Measurements from ENCODE around the gene SART3.
A peak's percentile ranks its signal among the peaks of the same experiment; 100 is the strongest.
"Not testable (repeated sequence)": the region's sequence is repeated elsewhere in the genome, so short reads cannot be mapped to it uniquely, and the experiment has no call there.

Gene SART3

DNA sequence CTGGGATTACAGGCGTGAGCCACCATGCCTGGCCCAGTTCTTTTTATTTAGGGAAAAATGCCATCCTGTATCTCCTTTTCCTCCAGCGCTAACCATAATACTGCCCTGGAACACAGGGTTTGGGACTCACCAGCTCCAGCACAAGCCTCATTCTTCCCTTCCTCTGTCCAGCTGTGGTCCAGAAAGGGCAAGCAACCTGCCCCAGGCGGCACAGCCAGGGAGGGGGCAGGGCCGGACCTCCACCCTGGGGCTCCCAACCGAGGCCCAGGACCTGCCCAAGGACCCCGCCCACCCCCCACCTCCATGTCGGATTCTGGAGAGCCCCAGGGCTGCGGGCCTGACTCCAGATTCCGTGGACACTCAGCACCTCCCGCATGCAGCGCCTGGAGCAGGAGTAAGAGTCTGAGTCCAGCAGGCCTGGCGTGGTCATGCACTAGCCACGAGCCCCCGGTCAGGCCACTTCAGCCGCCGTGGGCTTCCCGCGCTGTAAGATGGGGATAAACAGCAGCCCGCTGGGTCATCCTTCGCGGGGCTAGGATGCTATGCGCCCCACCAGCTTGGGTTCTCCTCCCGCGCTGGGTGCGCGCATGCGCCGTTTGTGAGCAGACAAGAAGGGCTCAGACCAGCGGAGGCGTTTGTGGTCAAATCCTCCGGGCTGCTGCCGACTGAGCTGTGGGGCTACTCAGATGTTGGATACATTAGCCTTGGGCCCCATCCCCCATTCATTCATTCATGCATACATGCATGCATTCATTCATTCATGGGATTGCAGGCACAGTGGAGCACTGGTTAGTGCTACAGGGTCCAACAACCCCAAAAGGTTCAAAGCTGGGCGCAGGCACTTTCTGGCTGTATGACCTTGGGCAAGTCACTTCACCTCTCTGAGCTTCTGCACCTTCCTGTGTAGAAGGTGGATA lies 20.6 kb upstream of the SART3 start:
- no peak for DNase-seq

DNA sequence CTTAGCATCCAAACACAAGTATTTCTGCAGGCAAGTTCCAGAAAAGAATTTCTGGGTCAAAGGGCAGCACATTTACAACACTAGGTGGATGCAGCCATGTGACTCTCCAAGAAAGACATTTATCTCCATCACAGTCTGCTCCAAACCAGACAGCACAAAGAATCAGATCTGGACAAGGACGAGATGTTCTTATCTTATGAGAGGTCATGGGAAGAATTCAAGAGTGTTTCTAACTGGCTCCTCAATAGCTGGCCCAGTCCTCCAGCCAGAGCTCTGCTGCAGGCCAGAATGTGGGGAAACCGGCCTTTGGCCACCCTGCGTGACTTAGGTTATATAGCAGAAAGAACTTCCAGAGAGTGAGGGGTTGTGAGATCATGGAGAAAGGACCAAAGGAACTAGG lies 19.6 kb upstream of the SART3 start:
- no peak for DNase-seq

DNA sequence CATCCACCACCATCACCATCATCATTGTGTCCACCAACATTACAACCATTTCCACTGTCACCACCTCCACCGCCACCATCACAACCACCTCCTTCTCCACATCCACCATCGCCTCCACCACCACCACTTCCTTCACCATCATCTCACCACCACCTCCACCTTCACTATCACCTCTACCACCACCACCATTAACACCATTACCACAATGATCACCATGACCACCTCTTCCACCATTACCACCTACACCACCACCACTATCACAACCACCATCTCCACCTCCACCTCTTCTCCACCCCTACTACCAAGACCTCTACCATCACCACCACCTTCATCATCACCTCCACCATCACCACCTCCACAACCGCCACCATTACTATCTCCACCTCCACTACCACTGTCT lies 17.8 kb upstream of the SART3 start:
- DNase-seq, result no peak

DNA sequence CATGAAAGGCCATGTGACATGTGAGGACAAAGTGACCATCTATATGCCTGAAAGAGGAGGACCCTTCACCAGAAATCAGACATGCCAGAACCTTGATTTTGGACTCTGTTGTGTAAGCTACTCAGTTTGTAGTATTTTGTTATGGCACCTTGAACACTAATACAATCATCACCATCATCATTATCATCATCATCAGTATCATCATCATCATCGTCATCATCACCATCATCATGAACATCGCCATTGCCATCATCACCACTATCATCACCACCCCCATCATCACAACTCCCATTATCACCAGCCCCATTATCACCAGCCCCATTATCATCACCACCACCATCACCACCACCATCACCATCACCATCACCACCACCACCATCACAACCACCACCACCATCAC lies 17.3 kb upstream of the SART3 start:
- DNase-seq, result no peak

DNA sequence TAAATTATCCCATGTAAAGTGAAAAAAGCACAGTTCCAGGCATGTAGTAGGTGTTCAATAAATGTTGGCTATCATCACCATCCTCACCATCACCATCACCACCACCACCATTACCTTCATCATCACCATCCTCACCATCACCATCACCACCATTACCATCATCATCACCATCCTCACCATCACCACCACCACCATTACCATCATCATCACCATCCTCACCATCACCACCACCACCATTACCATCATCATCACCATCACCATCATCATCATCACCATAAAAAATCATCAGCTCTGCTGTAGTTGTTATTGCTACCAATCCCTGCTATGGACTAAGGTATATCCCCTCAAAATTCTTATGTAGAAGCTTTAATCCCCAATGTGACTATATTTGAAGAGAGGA lies 16.5 kb upstream of the SART3 start:
- no peak for DNase-seq

DNA sequence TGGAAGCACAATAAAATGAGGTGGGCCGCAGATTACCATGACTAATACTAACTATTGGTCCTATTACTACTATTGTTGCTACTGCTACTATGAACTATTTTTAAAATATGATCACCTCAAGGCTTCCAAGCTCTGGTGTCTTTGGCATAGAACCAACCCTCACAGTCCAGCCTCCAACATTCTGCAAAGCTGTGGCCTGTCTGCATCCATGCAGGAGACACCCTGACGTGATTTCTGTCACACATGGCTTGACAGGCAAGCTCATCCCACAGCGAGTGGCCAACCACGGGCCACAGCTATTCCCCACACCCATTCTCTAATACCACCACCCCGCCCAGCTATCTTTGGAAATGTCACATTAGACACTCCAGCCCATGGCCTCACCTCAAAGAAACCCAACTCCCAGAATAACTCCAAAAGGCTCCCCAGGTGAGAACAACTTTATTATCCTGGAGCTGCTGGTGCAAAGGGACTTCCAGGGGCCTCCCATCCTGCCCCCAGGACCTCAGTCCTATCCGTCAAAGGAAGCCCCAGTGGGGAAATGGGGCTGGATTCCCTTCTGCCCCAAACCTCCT lies 15.8 kb upstream of the SART3 start:
- DNase-seq, result no peak

DNA sequence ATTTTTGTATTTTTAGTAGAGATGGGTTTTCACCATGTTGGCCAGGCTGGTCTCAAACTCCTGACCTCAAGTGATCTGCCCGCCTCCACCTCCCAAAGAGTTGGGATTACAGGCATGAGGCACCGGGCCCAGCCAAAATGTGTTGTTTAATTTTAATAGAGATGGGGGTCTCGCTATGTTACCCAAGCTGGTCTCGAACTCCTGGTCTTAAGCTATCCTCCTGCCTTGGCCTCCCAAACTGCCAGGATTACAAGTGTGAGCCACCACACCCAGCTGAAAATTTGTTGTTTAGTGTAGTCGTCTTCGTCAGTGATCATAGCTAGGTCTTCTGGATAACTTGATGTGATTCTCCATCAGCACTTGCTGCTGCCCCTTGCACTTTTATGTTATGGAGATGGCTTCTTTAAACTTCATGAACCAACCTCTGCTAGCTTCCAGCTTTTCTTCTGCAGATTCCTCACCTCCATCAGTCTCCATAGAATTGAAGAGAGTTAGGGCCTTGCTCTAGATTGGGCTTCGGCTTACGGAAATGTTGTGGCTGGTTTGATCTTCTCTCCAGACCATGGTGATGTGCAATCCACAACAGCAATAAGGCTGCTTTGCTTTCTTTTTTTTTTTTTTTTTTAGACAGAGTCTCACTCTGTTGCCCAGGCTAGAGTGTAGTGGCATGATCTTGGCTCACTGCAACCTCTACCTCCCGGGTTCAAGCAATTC lies 14.4 kb upstream of the SART3 start:
- DNase-seq, result no peak

DNA sequence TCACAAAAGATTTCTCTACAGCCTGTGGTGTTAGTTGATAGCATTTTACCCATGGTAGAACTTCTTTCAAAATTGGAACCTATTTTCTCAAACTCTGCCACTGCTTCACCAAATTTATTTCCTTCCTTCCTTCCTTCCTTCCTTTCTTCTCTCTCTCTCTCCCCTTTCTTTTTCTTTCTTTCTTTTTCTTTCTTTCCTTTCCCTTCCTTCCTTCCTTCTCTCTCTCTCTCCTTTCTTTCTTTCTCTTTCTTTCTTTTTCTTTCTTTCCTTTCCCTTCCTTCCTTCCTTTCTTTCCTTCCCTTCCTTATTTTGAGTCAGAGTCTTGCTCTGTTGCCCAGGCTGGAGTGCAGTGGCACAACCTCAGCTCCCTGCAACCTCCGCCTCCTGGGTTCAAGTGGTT lies 13.3 kb upstream of the SART3 start:
- DNase-seq, result not testable (repeated sequence)

DNA sequence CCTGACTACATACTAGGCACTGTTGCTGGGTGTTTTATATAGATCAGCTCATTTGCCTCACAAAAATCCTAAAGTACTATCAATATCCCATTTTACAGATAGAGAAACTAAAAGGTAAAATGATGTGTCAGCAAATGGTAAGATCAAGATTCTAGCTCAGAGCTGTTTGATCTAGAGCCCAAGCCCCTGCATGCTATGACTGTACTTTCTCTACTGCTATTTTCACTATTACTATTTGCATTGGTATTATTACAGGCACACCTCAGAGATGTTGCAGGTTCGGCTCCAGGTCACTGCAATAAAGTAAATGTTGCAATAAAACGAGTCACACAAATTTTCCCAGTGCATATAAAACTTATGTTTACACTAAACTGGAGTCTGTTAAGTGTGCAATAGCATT lies 12.3 kb upstream of the SART3 start:
- no peak for DNase-seq

DNA sequence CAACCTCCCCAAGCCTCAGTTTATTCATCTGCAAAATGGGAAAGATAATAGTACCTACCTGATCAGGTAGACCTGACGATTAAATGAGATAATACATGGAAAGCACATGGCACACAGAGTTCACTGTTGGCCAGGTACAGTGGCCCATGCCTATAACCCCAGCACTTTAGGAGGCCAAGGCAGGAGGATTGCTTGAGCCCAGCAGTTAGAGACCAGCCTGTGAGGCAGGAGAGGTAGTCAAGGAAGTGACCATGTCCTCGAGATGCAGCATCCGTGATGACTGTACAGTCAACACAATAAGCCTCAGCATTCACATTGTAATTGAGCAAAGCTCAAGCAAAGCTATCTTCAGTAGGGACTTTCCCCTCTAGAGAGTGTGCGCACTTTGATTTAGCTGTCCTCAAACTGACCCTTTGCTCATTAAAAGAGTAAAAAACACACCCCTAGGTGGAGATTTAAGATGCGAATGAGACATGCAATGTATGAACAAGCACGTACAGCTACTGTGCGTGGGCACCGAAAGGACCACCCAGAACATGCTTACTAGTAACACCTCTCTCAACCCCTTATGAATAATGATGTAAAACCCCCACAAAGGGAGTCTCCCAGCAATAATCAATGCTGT lies 11.3 kb upstream of the SART3 start:
- no peak for DNase-seq

DNA sequence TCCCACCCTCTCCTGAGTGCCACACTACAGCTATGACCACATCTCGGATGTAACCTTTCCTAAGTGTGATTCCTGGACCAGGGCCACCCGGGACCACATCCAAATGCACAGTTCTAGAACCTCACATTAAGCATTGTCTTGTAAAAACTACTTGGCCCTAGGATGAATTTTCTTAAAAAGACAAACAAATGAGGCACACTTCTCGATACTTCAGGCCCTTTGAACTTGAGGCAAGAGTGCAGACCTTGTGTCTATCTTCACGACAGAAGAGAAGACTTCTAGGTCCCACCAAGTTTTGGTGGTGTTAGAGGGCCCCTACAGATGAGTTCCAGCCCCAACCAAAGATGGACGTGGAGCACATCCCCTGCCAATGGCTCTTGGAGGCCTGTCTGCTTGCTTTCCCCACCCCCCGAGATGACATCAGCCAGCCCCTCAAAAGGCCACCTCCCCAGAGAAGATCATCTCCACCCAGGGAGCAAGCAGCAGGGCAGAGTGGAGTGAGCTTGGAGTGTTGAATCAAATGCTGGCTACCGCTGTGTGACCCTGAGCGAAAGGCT lies 10.7 kb upstream of the SART3 start:
- DNase-seq, result no peak

DNA sequence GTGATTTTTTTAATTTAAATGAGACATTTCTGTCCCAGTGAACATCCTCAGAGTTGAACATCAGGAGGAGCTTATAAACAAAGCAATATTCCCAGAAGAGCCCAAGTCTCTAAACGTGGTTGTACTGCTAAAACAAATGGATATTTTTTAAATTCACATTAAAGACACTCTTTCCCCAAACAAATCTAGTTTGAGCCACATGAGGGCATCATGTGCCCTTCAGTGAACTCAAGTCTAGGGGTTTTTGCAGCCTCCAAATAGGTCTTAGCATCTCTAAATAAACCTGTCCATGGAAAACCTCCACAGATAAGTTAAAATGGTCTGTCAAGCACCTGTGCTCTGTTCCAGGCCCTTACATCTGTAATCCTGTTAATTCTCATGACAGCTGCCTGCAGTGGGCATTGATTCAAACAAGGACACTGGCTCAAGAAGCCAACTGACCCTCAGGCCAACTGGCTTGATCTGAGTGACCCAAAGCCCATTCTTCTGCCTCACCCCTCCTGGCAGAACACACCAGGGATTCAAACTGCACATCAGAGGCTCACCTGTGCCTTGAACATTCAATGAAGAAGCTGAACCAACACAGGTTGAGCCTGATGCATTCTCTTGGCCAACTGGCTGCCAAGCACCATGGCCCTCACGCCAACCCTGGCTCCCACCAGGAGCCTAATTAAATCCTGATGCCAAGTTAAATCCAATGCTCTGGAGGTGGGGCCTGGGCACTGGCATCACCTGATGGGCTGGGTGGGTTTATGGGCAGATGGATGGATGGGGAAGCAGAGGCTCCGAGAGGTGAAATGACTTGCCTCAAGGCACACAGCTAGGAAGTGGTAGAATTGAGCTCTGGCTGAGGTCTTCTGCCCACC lies 10.0 kb upstream of the SART3 start:
- DNase-seq, result no peak

DNA sequence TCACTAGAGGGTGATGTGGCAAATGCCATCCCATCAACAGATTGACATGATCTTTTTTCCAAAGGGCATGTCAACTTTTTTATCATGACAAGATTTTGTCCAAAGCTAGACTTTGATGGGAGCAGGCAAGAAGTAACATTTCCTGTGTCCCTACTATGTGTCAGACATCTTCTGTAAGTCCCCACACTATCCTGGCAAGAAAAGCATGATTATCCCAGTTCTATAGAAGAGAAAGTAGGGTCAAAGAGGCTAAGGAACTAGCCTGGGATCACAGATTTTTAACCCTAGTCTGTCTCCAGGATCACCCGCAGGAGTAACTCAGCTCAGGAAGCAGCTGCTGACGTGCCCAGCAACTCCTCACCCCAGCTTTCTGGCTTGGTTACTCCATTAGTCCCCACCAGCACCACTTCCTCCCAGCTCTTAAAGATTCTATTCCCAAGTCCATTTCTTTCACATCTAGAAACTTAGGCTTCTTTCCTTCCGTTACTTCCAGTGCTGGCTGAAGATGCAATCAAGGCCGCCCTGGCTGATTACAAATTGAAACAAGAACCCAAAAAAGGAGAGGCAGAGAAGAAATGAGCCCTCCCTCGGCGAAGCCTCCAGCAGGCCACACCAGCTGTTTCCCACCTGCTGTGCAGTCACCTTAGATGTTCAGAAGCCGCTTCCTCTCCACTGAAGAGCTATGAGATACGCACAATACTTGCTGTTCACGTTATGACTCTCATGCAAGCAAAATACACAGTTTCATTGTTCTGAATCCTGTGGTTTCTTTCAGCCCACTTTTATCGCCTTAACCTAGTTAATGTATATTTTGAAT lies 7.6 kb upstream of the SART3 start:
- DNase-seq, result no peak

DNA sequence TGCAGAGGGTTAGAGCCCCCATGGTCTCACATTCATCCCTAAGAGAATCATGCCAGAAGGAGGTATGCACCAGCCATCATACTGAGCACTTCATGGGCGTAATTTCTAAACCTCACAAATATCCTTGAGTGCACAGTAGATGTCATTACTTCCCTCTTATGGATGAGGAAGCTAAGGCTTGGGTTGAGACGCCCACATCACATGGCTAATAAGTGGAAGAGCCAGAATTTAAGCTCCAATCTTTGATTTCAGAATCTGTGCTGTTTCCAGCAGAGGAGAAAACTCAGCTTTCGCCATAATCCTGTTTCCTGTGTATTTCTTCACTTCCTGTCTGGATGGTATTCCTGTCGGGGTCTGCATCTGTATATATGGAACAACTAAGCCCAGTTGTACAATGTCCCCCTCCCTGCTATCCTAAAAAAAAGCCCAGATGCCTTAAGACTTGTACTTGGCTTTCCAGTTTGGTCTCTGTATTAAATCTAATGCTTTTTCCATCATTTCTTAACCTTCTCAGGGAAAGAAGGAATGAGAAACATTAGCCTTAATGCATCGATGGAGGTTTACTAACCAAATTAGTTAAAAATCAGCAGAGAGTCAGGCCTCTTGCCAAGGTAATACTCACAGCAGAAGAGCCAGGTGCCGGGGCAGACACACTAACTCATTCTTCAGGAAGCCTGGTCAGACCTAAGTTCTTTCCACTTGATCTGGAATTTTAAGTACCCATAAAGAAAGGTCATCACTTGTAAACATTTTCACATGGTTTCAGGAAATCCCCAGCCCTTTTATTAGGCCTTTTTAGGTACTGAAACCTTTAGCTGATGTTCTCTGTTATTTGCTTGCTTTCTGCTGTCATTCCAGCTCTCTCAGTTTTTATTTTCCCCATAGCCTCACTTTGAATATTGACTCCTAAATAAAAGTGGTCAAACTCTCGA lies 6.7 kb upstream of the SART3 start:
- DNase-seq, result no peak

DNA sequence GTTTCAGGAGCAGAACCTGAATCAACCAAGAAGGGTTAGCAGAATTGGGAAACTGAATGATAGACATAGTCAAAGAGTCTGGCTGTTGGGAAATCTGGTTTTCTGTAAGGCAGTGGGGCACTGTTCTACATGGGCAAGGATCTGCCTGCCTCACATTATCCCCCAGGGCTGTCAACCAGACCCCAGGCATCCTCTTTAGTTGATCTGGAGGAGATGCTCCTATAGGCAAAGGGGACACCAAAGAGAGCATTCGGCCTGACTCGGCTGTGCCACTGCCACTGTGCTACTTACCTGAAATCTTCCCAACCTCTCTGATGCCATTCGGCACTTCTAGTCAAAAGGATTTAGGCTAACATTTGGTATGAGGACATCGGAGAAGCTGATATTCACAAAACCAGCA lies 5.5 kb upstream of the SART3 start:
- no peak for DNase-seq

DNA sequence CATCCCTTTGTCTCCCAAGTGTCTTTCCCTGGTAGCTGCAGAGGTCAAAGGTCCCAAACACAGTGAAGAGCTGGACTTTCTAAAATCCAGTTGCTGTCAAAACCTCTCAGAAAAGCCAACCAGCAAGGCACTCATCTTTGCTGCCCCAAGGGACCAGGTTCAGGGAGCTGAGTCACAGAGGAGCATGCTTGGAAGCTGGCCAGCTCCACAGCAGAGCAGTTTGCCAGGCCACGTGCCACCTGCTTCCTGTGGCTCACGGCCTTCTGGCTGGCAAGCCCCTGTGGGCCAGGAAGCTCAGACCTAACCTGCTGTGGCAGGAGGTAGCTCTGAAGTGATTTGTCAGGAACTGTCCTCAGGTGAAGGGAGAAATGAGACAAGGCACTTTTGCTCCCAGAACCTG lies 5.0 kb upstream of the SART3 start:
- DNase-seq, result peak; percentile 82

DNA sequence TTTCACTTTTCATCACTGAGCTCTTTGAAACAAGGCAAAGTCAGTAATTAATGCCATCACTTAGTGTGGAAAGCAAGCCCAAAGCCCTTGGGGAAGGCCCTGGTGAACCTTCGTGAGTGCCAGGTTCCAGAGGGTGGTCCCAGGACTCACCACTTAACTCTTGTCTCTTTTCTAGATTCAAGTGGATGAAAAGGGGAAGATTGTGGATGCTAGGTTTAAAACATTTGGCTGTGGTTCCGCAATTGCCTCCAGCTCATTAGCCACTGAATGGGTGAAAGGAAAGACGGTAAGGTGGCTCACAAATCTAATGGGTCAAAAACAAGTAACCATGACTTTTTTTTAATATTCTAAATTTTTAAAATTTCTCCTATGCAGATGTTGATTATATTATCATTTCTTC lies 4.2 kb upstream of the SART3 start:
- no peak for DNase-seq

DNA sequence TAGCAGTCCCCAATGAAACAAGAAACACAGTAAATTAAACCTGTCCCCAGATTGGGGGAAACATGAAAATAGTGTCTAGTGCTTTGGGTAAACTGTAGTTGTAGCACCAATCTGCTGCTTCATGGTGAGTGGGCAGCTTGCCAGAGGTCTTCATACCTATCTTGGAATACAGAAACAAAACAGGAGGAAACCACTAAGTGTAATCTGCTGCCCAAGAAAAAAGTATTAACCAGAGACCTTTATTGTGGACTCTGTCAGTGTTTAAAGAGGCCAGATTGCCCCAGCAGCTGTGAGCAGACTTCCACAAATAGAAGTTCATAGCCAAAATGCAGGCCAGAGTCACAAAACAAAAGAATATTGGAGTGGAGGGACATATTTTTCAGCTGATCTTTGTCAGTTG lies 3.8 kb upstream of the SART3 start:
- DNase-seq, result peak; percentile 11

DNA sequence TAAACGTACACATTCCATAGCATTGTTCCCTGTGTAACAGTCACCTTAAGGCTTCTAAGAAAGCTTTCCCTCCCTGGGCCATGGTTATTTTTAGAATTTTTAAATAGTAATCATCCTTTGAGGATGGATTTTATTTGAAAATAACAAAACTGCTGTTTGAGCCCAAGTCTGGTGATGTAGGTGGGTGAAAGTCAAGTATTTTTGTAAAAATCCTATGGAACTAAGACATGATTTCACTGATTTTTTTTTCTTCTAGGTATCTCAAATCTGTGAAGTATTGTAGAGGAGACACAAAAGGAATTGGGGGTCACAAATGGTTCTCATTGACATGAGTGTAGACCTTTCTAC lies 2.8 kb upstream of the SART3 start:
- DNase-seq, result no peak

DNA sequence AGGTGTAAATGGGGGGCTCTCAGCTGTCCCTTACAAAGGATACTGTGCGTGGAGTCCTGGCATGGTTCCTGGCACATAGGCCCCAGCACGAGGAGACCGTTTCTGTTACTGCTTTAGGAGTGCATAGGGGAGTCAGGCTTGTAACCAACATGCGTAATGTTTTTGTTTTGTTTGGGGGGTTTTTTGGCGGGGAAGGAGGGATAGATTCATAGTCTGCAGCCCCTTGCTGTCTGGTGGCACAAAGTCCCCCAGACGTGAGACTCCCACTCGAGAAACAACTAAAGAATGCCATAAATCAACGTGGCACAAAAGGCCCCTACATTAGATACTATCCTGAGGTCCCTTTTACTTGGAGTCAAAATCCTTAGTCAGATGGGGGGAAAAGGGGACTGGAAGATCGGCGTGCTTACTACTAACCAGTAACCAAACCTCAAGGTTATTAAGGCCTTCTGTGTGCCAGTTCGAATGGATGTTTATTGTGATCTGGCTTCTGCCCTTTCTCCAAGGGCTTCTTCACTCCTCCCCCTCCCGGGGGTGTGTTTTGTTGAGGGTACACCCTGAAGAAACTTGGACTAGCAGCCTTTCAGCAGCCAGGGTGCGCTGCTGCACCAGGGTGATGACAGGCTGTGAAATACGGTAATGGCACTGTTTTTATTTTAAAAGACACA lies 2.3 kb upstream of the SART3 start:
- DNase-seq, result peak; percentile 77
